Medulla oblongata (tissue), 1 donor: ENCODE results near the gene OTOA.
"Not testable (repeated sequence)": the region's sequence is repeated elsewhere in the genome, so short reads cannot be mapped to it uniquely, and the experiment has no call there.

Source experiments
- DNase-seq: peaks from one replicate; pipeline ENCODE4 v3.0.0-alpha.2; 2015; ENCODE audit errors: extremely low spot score

Gene OTOA

GRCh38 chr16:21720533-21720932, 56.8 kb downstream of the OTOA start:
- DNase-seq, result no peak

- DNase-seq, result no peak
These were observed 59.1 kb downstream of the OTOA start for GRCh38 chr16:21722771-21723455.

DNA sequence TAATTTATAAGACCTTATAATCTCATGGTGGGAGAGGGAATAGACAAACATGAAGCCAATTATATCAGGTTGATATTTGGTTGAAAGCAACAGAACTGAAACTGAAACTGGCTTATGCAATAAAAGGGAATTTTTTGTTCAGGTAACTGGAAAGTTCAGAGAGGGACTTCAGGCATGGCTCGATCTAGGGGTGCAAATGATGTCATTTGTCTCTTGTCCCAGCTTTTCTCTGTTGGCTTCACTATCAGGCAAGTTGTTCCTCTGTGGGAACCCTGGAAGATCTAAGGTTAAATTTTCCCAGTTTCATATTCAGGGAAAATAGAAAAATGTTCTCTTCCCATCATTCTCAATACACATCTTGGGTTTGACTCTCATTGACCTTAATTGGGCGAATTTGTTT, 59.8 kb downstream of the OTOA start:
- no peak for DNase-seq

GRCh38 chr16:21727344-21727743, 63.6 kb downstream of the OTOA start:
- no peak for DNase-seq

DNA sequence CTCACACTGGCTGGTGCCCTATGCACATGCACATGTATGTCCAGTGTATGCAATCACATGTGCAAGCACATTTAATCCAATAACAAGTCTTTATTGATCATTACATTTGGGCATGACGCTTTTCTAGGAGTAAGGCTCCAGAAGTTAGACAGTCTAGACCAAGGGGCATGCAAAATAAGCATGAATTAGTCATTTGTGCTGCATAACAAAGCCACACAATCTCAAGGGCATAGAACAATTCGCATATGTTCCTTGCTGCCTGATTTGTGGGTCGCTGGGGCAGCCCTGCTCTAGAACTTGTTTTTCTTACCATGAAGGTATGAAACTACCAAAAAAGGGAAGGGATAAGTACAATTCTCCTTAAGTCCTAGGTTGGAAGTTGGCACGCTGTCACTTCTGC, 67.5 kb downstream of the OTOA start:
- DNase-seq, result not testable (repeated sequence)

DNA sequence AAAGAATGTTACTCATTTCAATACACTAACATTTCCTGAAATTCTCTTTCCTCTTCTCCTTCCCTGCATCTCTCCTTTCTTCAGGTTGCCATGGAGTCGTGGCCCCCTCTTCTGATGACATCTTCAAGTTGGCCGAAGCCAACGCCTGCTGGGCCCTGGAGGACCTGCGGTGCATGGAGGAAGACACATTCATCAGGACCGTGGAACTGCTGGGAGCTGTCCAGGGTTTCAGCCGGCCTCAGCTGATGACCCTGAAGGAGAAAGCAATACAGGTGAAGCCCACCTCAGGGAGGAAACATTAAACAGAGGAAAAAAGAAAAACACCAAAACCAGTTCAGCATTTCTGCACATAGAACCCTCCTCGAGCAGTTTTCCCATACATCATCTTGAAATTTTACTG, 76.9 kb downstream of the OTOA start:
- DNase-seq, result not testable (repeated sequence)

DNA sequence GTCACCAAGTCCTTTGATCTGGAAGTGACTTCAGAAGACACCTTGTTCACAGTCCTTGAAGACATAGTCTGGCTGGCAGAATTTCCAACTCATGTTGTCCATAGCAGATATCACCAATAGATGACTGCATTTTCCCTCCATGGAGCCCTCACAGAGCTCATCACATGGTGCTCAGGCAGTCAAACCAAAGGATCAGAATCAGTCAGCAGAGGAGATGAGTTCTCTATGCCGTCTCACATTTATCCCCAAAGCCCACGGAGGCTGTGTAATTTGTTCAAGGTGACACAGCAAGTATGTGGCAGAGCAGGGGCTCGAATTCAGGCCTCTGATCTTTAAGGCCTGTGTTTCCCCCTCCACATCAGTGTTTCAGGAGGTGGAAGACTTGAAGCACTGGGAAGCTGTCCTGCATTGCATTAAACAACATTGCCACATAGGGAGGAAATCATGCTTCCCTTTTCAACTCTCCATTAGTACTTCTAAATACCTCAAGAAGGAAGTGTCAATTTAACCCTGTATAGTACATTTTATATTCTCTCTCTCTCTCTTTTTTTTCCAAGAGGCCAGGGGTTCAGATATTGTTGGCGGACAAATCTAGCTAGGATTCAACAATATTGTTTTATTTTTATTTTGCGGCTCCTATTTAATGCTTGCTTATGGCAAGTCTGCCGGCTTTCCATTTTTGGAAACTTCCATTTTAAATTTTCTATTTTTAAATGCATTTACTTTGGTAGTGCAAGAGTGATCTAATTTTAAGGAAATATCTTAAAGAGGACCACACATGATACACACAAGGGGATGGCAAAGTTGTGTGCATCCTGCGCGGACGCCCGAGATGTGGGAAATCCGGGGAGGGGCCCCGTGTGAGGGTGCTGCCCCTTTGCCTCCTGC, 92.7 kb downstream of the OTOA start:
- DNase-seq, result peak; percentile 15

DNA sequence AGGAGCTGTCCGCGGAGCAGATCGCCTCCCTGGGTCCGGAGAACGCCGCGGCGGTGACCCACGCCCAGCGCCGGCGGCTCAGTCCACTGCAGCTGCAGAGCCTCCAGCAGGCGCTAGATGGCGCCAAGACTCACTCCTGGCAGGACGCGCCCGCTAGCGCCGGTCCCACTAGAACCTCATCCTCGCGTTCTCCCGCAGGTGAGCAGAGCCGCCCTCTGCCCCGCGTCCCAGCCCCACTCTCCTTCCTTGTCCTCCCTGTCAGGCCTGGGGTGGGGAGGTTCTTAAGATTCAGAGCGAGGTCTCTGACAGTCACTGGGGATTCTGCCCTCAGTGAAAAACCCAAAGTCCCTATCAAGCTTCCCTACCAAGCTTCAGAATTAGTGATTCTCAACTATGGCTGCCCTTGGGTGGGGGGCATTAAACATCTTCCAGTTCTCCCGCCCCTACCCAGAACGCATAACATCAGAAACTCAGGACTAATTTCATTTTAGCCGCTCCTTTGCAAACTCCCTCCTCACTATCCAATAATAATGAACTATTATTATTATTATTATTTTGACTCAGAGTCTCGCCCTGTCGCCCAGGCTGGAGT, 93.4 kb downstream of the OTOA start:
- not testable (repeated sequence) for DNase-seq

GRCh38 chr16:21768280-21768679, 104.5 kb downstream of the OTOA start:
- DNase-seq, result not testable (repeated sequence)

- not testable (repeated sequence) for DNase-seq
These were observed 105.0 kb downstream of the OTOA start for GRCh38 chr16:21768810-21769209.

DNA sequence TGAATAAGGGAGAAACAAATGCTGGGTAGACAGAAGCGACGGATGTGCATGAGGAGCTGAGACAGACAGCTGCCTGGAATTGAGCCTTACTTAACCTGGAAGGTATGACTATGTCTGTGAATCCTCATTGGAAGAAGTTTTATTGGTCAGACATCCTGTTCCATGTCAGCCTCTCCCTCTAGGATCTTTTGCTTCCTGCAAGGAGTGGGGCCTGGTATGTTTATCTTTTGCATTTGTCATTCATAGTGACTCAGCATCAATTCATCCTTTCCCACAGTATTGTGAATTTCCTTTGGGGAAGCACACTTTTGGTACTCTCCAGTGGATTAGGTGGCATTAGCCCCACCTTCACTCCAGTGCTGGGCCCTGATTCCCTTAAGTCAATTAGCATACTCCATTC, 105.5 kb downstream of the OTOA start:
- DNase-seq, result not testable (repeated sequence)

DNA sequence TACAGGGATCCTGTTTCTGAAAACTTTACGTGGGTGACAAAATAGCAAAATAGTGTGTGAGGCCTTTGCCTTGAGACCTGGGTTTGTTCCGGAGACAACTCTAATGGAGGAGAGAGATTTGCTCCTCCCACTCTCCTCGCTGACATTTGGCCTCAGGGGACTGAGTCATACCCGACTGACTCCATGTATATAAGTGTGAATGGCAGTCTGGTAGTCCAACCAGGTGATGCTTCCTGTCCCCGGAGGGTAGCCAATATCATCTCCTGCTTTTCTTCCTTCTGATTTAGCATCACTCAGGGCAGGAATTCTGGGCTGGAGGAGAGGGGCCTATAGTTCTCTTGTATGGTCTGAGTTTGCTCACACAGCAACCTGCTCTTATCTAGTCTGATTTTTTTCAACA, 106.8 kb downstream of the OTOA start:
- DNase-seq, result not testable (repeated sequence)

GRCh38 chr16:21772547-21773206, 108.9 kb downstream of the OTOA start:
- DNase-seq, result not testable (repeated sequence)

- DNase-seq, result not testable (repeated sequence)
These were observed 109.4 kb downstream of the OTOA start for GRCh38 chr16:21773207-21773553.

- DNase-seq, result not testable (repeated sequence)
These were observed 116.8 kb downstream of the OTOA start for GRCh38 chr16:21780525-21780924.

DNA sequence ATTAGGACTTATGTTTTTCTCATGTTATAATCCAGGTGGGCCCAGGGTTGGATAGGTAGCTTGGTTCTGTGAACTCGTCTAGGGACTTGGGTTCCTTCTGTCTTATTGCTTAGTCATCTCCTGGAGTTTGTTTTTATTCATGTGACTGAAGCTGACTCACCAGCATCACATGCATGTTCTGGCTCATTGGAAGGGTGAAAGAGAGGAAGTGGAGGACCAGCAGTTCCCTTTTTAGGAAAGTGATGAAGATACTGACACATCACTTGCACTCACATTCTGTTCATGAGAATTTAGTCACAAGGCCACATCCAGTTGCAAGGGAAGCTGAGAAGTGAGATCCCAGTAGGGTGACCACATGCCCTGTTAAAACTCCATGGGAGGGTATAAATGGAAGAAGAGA, 126.7 kb downstream of the OTOA start:
- not testable (repeated sequence) for DNase-seq

- DNase-seq, result not testable (repeated sequence)
These were observed 129.5 kb downstream of the OTOA start for GRCh38 chr16:21793310-21793709.

DNA sequence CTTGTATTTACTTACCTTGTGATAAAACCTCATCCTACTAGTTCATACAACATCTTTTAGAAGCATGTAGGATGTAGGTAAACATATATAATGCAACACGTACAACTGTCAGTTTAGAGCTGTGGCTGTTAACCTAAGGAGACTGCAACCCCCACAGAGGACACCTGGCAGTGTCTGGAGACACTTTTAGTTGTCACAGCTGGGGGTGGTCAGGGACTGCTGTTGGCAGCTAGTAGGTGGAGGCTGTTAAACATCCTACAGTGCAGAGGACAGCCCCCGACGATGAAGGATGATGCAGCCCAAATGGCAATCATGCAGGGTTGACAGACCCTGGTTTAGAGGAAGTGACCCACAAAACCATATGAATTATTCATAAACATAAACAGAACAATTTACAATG, 134.8 kb downstream of the OTOA start:
- DNase-seq, result not testable (repeated sequence)

DNA sequence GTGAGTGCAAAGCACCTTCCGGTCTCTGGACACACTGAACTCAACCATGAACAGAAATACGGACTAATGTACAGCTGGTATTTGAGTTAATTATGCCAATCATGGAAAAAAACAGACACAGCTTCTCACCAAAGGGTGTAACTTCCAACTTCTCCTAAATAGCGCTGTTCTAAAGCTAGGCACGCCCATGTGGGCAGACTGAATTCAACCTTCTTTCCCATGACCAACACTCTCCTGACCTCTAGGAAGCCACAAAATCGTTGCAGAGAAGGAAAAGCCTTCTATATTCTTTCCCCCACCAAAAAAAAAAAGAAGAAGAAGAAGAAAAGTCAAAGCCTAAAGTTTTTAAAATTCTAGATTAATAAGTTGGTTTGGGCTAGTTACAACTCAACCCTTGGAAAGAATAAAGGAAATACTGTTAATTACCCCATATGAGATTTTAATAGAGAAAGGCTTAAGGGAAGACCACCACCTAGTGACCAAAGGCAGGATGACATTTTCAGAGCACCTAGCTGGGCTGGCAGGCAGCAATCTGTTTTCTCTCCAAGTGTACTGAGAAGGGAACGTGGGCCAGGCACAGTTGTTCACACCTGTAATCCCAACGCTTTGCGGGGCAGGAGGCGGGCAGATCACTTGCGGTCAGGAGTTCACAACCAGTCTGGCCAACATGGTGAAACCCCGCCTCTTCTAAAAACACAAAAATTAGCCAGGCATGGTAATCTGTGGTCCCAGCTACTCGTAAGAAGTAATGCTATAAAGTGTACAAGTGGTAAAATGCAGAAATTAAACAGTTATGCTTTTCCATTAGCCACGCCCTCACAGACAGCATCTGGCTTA, 138.0 kb downstream of the OTOA start:
- peak; percentile 18 for DNase-seq

GRCh38 chr16:21802375-21802663, 138.6 kb downstream of the OTOA start:
- DNase-seq, result not testable (repeated sequence)
